ENCODE measurements around the gene ABCB8. TPM values are rescaled to one million over a fixed set of nuclear protein-coding genes. Genes with fewer than 3 reads are reported as not detected.

The ABCB8 gene
- total and polyA plus RNA-seq, 2 experiments from 2014 or later = 29.6 to 31.6 TPM

- Histone ChIP-seq H3K27me3 (replicated peaks; ENCODE audit: insufficient read depth) (no peaks in the 10 kb centered on the region), H3K36me3 (ENCODE audit: low read depth) (no peaks in the 10 kb centered on the region), H3K27ac (peak overlapping the region; percentile 90), H3K4me2 (ENCODE audit: unreplicated experiment) (peak overlapping the region; percentile 76), H3F3A (ENCODE audit: insufficient read depth) (no peaks in the 10 kb centered on the region), H4K20me1 (ENCODE audit: insufficient read depth) (no peaks in the 10 kb centered on the region), H2AFZ (peak overlapping the region; percentile 90), H3K4me3 (peak overlapping the region; percentile 88), H3K79me2 (ENCODE audit: insufficient read depth) (peaks cover 26% of the 10 kb centered on the region), H3K9me2 (ENCODE audit: insufficient read depth) (no peaks in the 10 kb centered on the region), H3K9me3 (ENCODE audit: low read depth) (no peaks in the 10 kb centered on the region), H3K4me1 (ENCODE audit: insufficient read depth) (peaks cover 10% of the 10 kb centered on the region; the same call in 1 of the 2 replicates), H3K9ac (peak overlapping the region; percentile 92)
- in situ Hi-C loops (cut with MboI) = no loop called here
- peak; percentile 29 for DNase-seq
- 21 to 23% methylated on average over 17 of the region's 17 CpGs for WGBS, 2 experiments (ENCODE audit: low coverage in 1 of 2, low lambda C conversion rate in 2 of 2, missing lambda C conversion rate in 2 of 2)
- TF ChIP-seq EZH2phosphoT487 (IDR thresholded peaks at IDR 0.05; ENCODE audit: insufficient read depth, low read depth) = no peak
Observed at GRCh38 chr7:151028948-151029501, 775 bp downstream of the ABCB8 start.

- in situ Hi-C loops (cut with MboI) = no loop called here
- WGBS, 2 experiments (ENCODE audit: low coverage in 1 of 2, low lambda C conversion rate in 2 of 2, missing lambda C conversion rate in 2 of 2) = 82 to 84% methylated on average over 4 of the region's 4 CpGs
Observed at GRCh38 chr7:151031011-151031410, 2.8 kb downstream of the ABCB8 start.

GRCh38 chr7:151032936-151033863, 5.0 kb downstream of the ABCB8 start:
- Histone ChIP-seq H3K79me2 (ENCODE audit: insufficient read depth) (peaks cover 26% of the 10 kb centered on the region), H3K4me1 (ENCODE audit: insufficient read depth) (peaks cover 10% of the 10 kb centered on the region; the same call in 1 of the 2 replicates), H3F3A (ENCODE audit: insufficient read depth) (peaks cover 5% of the 10 kb centered on the region), H3K27me3 (replicated peaks; ENCODE audit: insufficient read depth) (no peaks in the 10 kb centered on the region), H2AFZ (no peak overlapping the region), H3K4me3 (no peak overlapping the region), H3K9me2 (ENCODE audit: insufficient read depth) (no peaks in the 10 kb centered on the region), H4K20me1 (ENCODE audit: insufficient read depth) (no peaks in the 10 kb centered on the region), H3K4me2 (ENCODE audit: unreplicated experiment) (no peak overlapping the region), H3K27ac (no peak overlapping the region), H3K36me3 (ENCODE audit: low read depth) (no peaks in the 10 kb centered on the region), H3K9me3 (ENCODE audit: low read depth) (no peaks in the 10 kb centered on the region), H3K9ac (no peak overlapping the region)
- DNase-seq = no peak
- 90 to 91% methylated on average over 12 to 16 of the region's 17 CpGs for WGBS, 2 experiments (ENCODE audit: low coverage in 1 of 2, low lambda C conversion rate in 2 of 2, missing lambda C conversion rate in 2 of 2)
- in situ Hi-C loops (cut with MboI) = no loop called here
- no peak for TF ChIP-seq EZH2 (IDR thresholded peaks at IDR 0.05; ENCODE audit: insufficient read depth, poor library complexity, severe bottlenecking)
- TF ChIP-seq EZH2phosphoT487 (IDR thresholded peaks at IDR 0.05; ENCODE audit: insufficient read depth, low read depth) = no peak

More at GRCh38 chr7:151031011-151031410, 2.8 kb downstream of the ABCB8 start:
- no peak overlapping the region for H2AFZ ChIP-seq
- H3K36me3 ChIP-seq (ENCODE audit: low read depth) = no peaks in the 10 kb centered on the region
- H3K79me2 ChIP-seq (ENCODE audit: insufficient read depth) = peaks cover 26% of the 10 kb centered on the region
- no peaks in the 10 kb centered on the region for H3K9me2 ChIP-seq (ENCODE audit: insufficient read depth)
- H3K4me3 ChIP-seq = no peak overlapping the region
- no peak for DNase-seq
- no peaks in the 10 kb centered on the region for H3F3A ChIP-seq (ENCODE audit: insufficient read depth)
- H3K4me2 ChIP-seq (ENCODE audit: unreplicated experiment) = no peak overlapping the region
- no peaks in the 10 kb centered on the region for H3K27me3 ChIP-seq (replicated peaks; ENCODE audit: insufficient read depth)
- no peak overlapping the region for H3K9ac ChIP-seq
- no peak for TF ChIP-seq EZH2phosphoT487 (IDR thresholded peaks at IDR 0.05; ENCODE audit: insufficient read depth, low read depth)
- no peak for TF ChIP-seq EZH2 (IDR thresholded peaks at IDR 0.05; ENCODE audit: insufficient read depth, poor library complexity, severe bottlenecking)
- H3K4me1 ChIP-seq (ENCODE audit: insufficient read depth) = peaks cover 10% of the 10 kb centered on the region; the same call in 1 of the 2 replicates
- H3K27ac ChIP-seq = no peak overlapping the region
- H4K20me1 ChIP-seq (ENCODE audit: insufficient read depth) = no peaks in the 10 kb centered on the region
- H3K9me3 ChIP-seq (ENCODE audit: low read depth) = no peaks in the 10 kb centered on the region

- 89 to 92% methylated on average over 5 of the region's 5 CpGs for WGBS, 2 experiments (ENCODE audit: low coverage in 1 of 2, low lambda C conversion rate in 2 of 2, missing lambda C conversion rate in 2 of 2)
- no peak overlapping the region for H3K9ac ChIP-seq
- H3K27ac ChIP-seq = no peak overlapping the region
- peaks cover 12% of the 10 kb centered on the region for H3F3A ChIP-seq (ENCODE audit: insufficient read depth)
- no peak overlapping the region for H3K4me3 ChIP-seq
- H3K4me2 ChIP-seq (ENCODE audit: unreplicated experiment) = no peak overlapping the region
- no peaks in the 10 kb centered on the region for H3K36me3 ChIP-seq (ENCODE audit: low read depth)
- no peak overlapping the region for H2AFZ ChIP-seq
- H3K4me1 ChIP-seq (ENCODE audit: insufficient read depth) = peaks cover 16% of the 10 kb centered on the region
- no peaks in the 10 kb centered on the region for H4K20me1 ChIP-seq (ENCODE audit: insufficient read depth)
- H3K27me3 ChIP-seq (replicated peaks; ENCODE audit: insufficient read depth) = no peaks in the 10 kb centered on the region
- no peaks in the 10 kb centered on the region for H3K9me3 ChIP-seq (ENCODE audit: low read depth)
- no peaks in the 10 kb centered on the region for H3K9me2 ChIP-seq (ENCODE audit: insufficient read depth)
- in situ Hi-C loops (cut with MboI) = no loop called here
- TF ChIP-seq EZH2 (IDR thresholded peaks at IDR 0.05; ENCODE audit: insufficient read depth, poor library complexity, severe bottlenecking) (no peak), EZH2phosphoT487 (IDR thresholded peaks at IDR 0.05; ENCODE audit: insufficient read depth, low read depth) (no peak)
- peaks cover 26% of the 10 kb centered on the region for H3K79me2 ChIP-seq (ENCODE audit: insufficient read depth)
- no peak for DNase-seq
Observed at GRCh38 chr7:151033864-151034249, 5.6 kb downstream of the ABCB8 start.
